Subcutaneous abdominal adipose tissue (tissue), 5 donors: ENCODE data around the gene MGAT4A.

Experiments
- H3K27ac ChIP-seq: one replicate; pipeline ENCODE4 v1.7.0; 2013; ENCODE audit warnings: low read depth, mild to moderate bottlenecking, inconsistent platforms, low read length, moderate library complexity
- H3K27me3 ChIP-seq, 5 donors: one replicate each; pipeline ENCODE4 v1.7.0; 2013; ENCODE audit warnings: low read length in 5 of 5, inconsistent platforms in 1 of 5; ENCODE audit not compliant: control insufficient read depth in 5 of 5, insufficient read depth in 4 of 5
- H3K36me3 ChIP-seq, 5 donors: one replicate each; pipeline ENCODE4 v1.7.0; 2013; ENCODE audit warnings: low read length in 5 of 5; ENCODE audit not compliant: control insufficient read depth in 5 of 5, insufficient read depth in 5 of 5
- H3K4me1 ChIP-seq, 5 donors: one replicate each; pipeline ENCODE4 v1.7.0; 2013; ENCODE audit warnings: low read length in 5 of 5, mild to moderate bottlenecking in 3 of 5, moderate library complexity in 1 of 5; ENCODE audit not compliant: control insufficient read depth in 5 of 5, insufficient read depth in 5 of 5
- H3K4me3 ChIP-seq, 5 donors: one replicate each; pipeline ENCODE4 v1.7.0; 2013; ENCODE audit warnings: low read length in 5 of 5, low read depth in 1 of 5
- H3K9ac ChIP-seq, 5 donors: one replicate each; pipeline ENCODE4 v1.7.0; 2013; ENCODE audit warnings: low read length in 5 of 5, mild to moderate bottlenecking in 4 of 5, moderate library complexity in 3 of 5
- H3K9me3 ChIP-seq, 5 donors: one replicate each; pipeline ENCODE4 v1.7.0; 2013; ENCODE audit warnings: low read length in 5 of 5; ENCODE audit not compliant: control insufficient read depth in 5 of 5
- donor health status: healthy.
- donor health status: healthy.
- donor health status: healthy.
- donor health status: healthy.
- donor health status: healthy.

Gene MGAT4A

DNA sequence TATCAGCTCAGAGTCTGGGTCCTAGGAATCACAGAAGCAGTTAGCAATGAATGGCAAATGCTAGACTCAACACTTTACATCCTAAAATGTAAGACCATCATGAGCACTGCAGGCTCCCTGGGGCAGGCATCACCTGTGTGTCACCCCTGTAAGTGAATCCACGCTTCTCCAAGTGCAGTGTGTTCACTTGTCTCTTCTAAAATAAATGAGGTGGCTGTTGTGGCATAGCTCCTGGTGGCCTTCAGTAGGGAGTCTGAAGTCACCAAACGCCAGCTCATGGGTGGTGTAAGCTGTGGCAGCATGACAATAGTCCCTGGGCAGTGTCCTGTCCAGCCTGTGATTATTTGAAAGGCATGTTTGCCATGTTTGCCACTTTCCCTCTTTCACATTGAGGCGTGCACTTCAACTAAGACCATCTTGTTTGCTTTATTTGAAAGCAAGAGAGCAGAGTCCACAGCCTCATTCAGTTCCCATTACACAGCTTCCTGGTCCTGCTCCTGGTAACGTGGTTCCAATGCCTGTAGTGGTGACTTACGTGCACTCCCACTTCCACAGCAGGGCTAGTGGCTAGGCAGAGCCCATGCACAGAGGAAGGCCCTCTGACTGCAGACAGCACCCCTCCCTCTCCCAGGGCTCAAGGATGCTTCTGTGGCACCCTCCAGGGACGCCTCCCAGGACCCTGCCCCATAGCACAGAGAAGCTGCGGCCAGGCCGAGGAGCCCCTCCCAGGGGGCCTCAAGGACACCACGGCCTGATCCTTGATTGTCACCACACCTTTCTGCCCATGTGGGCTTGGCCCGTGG is 146.9 kb downstream of the MGAT4A start:
- H3K9me3 ChIP-seq, result no peaks in the 10 kb centered on the region
- peaks cover 0 to 7% (median 0%) of the 10 kb centered on the region in 5 donors for H3K4me1 ChIP-seq
- no peaks in the 10 kb centered on the region for H3K27me3 ChIP-seq
- H3K4me3 ChIP-seq, result no peak overlapping the region
- peaks cover 24 to 82% (median 41%) of the 10 kb centered on the region in 5 donors for H3K36me3 ChIP-seq
- no peak overlapping the region for H3K9ac ChIP-seq
- H3K27ac ChIP-seq, result no peak overlapping the region

DNA sequence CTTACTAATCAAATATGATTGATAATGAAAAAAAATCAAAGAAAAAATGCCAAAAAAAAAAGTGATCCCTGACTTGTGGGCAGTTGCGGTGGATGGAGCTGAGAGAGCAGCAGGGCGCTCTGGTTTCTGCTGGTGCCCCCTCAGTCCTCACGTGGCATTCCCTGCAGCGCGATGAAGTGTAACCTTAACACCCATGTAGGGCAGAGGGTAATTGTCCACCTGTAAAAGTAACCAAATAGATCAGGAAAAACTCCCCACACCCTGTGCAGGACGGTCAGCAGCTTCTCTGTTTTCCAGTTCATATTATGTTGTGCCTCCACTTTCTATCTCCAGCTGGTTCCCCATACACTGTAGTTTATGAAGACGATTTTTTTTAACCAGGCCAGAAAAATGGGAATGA is 147.7 kb downstream of the MGAT4A start:
- Histone ChIP-seq H3K4me3 (no peak overlapping the region), H3K27me3 (no peaks in the 10 kb centered on the region), H3K9me3 (no peaks in the 10 kb centered on the region), H3K36me3 (peaks cover 24 to 84% (median 47%) of the 10 kb centered on the region in 5 donors), H3K9ac (no peak overlapping the region), H3K4me1 (peaks cover 0 to 7% (median 0%) of the 10 kb centered on the region in 5 donors), H3K27ac (no peak overlapping the region)

DNA sequence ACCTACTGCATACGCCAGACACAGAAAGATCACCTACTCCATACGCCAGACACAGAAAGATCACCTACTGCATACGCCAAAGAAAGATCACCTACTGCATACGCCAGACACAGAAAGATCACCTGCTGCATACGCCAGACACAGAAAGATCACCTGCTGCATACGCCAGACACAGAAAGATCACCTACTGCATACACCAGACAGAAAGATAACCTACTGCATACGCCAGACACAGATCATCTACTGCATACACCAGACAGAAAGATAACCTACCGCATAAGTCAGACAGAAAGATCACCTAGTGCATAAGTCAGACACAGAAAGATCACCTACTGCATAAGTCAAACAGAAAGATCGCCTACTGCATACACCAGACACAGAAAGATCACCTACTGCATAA is 148.4 kb downstream of the MGAT4A start:
- Histone ChIP-seq H3K9me3 (no peaks in the 10 kb centered on the region), H3K4me1 (peaks cover 0 to 7% (median 0%) of the 10 kb centered on the region in 5 donors), H3K4me3 (no peak overlapping the region), H3K9ac (no peak overlapping the region), H3K36me3 (peaks cover 24 to 86% (median 53%) of the 10 kb centered on the region in 5 donors), H3K27me3 (no peaks in the 10 kb centered on the region), H3K27ac (no peak overlapping the region)

- Histone ChIP-seq H3K4me1 (peaks cover 0 to 7% (median 0%) of the 10 kb centered on the region in 5 donors), H3K27me3 (no peaks in the 10 kb centered on the region), H3K4me3 (no peak overlapping the region), H3K9me3 (no peaks in the 10 kb centered on the region), H3K9ac (no peak overlapping the region), H3K36me3 (peaks cover 23 to 92% (median 61%) of the 10 kb centered on the region in 5 donors), H3K27ac (no peak overlapping the region)
Measured at GRCh38 chr2:98580656-98581284, 150.2 kb downstream of the MGAT4A start.

GRCh38 chr2:98579926-98580325 is 151.0 kb downstream of the MGAT4A start:
- Histone ChIP-seq H3K27me3 (no peaks in the 10 kb centered on the region), H3K9me3 (no peaks in the 10 kb centered on the region), H3K4me1 (peaks cover 0 to 7% (median 0%) of the 10 kb centered on the region in 5 donors), H3K4me3 (no peak overlapping the region), H3K27ac (no peak overlapping the region), H3K9ac (no peak overlapping the region), H3K36me3 (peaks cover 20 to 95% (median 70%) of the 10 kb centered on the region in 5 donors)

GRCh38 chr2:98578231-98578630 is 152.7 kb downstream of the MGAT4A start:
- Histone ChIP-seq H3K9me3 (no peaks in the 10 kb centered on the region), H3K4me3 (no peak overlapping the region), H3K36me3 (peaks cover 16 to 95% (median 68%) of the 10 kb centered on the region in 5 donors), H3K27me3 (no peaks in the 10 kb centered on the region), H3K4me1 (peaks cover 0 to 7% (median 0%) of the 10 kb centered on the region in 5 donors), H3K27ac (no peak overlapping the region), H3K9ac (peak overlapping the region in 1 of 5 donors; percentile 2)

DNA sequence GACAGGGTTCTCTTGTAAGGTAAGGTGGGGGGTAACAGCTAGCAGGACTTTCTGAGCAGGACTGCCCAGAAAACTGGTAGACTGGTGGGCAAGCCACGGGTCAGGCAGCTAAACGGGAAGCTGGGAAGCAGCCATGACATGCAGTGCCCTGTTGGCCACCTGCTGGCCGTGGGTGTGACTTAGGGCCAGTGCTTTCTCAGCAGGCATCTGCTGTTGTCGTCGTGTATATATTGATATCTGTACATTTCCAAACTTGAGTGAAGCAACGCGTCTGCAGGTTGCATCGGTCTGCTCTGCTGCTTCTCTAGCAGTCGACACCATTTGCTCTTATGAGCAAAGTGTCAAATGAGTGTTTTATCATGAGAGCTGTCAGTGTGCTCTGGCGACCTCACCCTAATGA is 153.6 kb downstream of the MGAT4A start:
- no peak overlapping the region for H3K27ac ChIP-seq
- peaks cover 0 to 7% (median 0%) of the 10 kb centered on the region in 5 donors for H3K4me1 ChIP-seq
- H3K27me3 ChIP-seq, result no peaks in the 10 kb centered on the region
- peaks cover 9 to 95% (median 69%) of the 10 kb centered on the region in 5 donors for H3K36me3 ChIP-seq
- H3K4me3 ChIP-seq, result no peak overlapping the region
- no peaks in the 10 kb centered on the region for H3K9me3 ChIP-seq
- no peak overlapping the region for H3K9ac ChIP-seq

DNA sequence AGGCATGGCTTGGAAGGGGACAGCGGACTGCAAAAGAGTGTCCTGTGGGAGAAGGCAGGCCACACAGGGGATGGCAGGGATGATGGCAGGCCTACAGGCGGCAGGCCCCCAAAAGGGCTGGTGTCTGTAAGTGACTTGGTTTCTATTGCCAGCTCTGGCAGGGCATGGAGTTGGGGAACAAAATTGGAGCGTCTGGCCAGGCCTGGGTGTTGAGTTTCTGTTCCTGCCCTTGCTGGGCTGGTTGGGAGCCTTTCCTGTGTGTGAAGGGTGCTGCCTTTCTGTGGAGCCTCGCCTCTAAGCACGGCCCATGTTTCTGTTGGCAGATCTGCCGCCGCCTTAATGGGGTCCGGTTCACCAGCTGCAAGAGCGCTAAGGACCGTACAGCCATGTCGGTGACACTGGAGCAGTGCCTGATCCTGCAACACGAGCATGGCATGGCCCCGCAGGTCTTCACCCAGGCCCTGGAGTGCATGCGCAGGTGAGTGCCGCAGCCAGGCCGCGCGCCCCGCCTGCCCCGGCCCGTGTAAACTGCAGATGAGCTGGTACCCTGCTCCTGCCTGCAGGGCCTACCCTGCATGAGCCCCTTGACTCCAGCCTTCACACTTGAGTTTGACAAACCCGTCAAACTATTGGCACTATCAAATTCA is 154.1 kb downstream of the MGAT4A start:
- Histone ChIP-seq H3K27me3 (no peaks in the 10 kb centered on the region), H3K36me3 (peaks cover 4 to 95% (median 68%) of the 10 kb centered on the region in 5 donors), H3K4me1 (peaks cover 0 to 7% (median 0%) of the 10 kb centered on the region in 5 donors), H3K4me3 (no peak overlapping the region), H3K27ac (no peak overlapping the region), H3K9me3 (no peaks in the 10 kb centered on the region), H3K9ac (no peak overlapping the region)

DNA sequence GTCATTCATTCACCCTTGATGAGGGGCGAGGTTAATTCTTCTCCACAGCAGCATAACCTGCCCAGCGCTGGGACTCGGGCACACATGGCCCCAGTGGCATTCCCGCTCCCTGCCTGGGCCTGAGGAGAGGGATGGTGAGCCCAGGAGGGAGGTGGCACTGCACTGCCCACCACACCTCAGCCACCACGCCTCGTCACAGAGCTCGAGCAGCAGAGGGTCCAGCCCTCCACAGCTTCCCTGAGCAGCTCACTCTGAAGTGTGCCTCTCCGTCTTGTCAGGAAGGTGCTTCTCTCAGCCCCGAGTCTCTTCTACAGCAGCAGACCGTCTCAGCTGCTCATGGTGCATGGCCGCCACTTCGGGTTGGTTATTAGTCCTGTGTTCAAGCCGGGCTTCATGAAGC is 157.5 kb downstream of the MGAT4A start:
- no peak overlapping the region for H3K9ac ChIP-seq

DNA sequence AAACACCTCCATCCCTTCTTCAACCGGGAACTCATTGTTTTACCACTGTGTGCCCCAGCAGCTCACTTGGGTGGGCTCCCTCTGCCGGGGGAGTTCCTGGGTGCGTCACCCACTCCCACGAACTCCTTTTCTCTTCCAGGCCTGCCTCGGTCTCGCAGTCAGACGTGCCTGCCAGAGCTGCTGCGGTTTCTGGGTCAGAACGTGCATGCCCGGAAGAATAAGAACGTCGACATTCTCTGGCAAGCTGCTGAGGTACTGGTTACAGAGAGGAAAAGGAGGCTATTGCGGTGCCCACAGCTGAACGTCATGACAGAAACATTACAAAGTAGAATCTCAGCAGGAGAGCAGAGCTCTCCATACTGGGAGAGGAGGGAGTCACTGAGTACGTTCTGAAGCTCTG is 158.3 kb downstream of the MGAT4A start:
- Histone ChIP-seq H3K9me3 (no peaks in the 10 kb centered on the region), H3K27me3 (no peaks in the 10 kb centered on the region), H3K4me1 (peaks cover 0 to 2% (median 0%) of the 10 kb centered on the region in 5 donors), H3K36me3 (peaks cover 4 to 99% (median 84%) of the 10 kb centered on the region in 5 donors), H3K27ac (no peak overlapping the region), H3K4me3 (no peak overlapping the region), H3K9ac (no peak overlapping the region)

More for the DNA sequence above, 157.5 kb downstream of the MGAT4A start:
- Histone ChIP-seq H3K36me3 (peaks cover 4 to 99% (median 84%) of the 10 kb centered on the region in 5 donors), H3K4me3 (no peak overlapping the region), H3K4me1 (no peaks in the 10 kb centered on the region), H3K27me3 (no peaks in the 10 kb centered on the region), H3K27ac (no peak overlapping the region), H3K9me3 (no peaks in the 10 kb centered on the region)
